H9 (cell line): ENCODE measurements around the gene SPTBN1. TPM values are rescaled to one million over a fixed set of nuclear protein-coding genes. Genes with fewer than 3 reads are reported as not detected.

Experiments
- DNase-seq: peaks from one replicate; pipeline ENCODE4 v3.0.0-alpha.2; 2017
- H2AFZ ChIP-seq: one replicate; pipeline ENCODE4 v1.6.1; 2013; ENCODE audit warnings: mild to moderate bottlenecking, low read length, control low read depth, moderate library complexity
- H2AK5ac ChIP-seq: 2 replicates; pipeline ENCODE4 v1.6.1; 2013; ENCODE audit warnings: low read length, control low read depth, mixed read lengths; ENCODE audit not compliant: insufficient read length
- H2BK120ac ChIP-seq: one replicate; pipeline ENCODE4 v1.6.1; 2013; ENCODE audit warnings: low read depth, mild to moderate bottlenecking, low read length, control low read depth, inconsistent platforms; ENCODE audit not compliant: poor library complexity, severe bottlenecking
- H2BK12ac ChIP-seq: 2 replicates; pipeline ENCODE4 v1.6.1; 2013; ENCODE audit warnings: low read length, control low read depth, mixed read lengths, low read depth; ENCODE audit not compliant: insufficient read length
- H2BK15ac ChIP-seq: 2 replicates; pipeline ENCODE4 v1.6.1; 2013; ENCODE audit warnings: low read depth, low read length, control low read depth
- H2BK20ac ChIP-seq: one replicate; pipeline ENCODE4 v1.6.1; 2013; ENCODE audit warnings: low read depth, mild to moderate bottlenecking, low read length, control low read depth, inconsistent platforms; ENCODE audit not compliant: poor library complexity, severe bottlenecking
- H2BK5ac ChIP-seq: 2 replicates; pipeline ENCODE4 v1.6.1; 2013; ENCODE audit warnings: low read length, control low read depth, mixed read lengths; ENCODE audit not compliant: insufficient read length
- H3K14ac ChIP-seq: 2 replicates; pipeline ENCODE4 v1.6.1; 2013; ENCODE audit warnings: low read length, control low read depth; ENCODE audit not compliant: insufficient read depth
- H3K18ac ChIP-seq: 2 replicates; pipeline ENCODE4 v1.6.1; 2013; ENCODE audit warnings: low read depth, mild to moderate bottlenecking, mixed read lengths, low read length, control low read depth; ENCODE audit not compliant: insufficient read length
- H3K23ac ChIP-seq: 2 replicates; pipeline ENCODE4 v1.6.1; 2013; ENCODE audit warnings: low read length, control low read depth, mixed read lengths, low read depth; ENCODE audit not compliant: insufficient read length
- H3K23me2 ChIP-seq: 2 replicates; pipeline ENCODE4 v1.6.1; 2013; ENCODE audit warnings: low read depth, mild to moderate bottlenecking, mixed read lengths, low read length, control low read depth; ENCODE audit not compliant: insufficient read length, poor library complexity, severe bottlenecking
- H3K27ac ChIP-seq: 2 replicates; pipeline ENCODE4 v1.5.1; 2013; ENCODE audit warnings: low read length, control low read depth, mixed read lengths, low read depth; ENCODE audit not compliant: insufficient read length
- H3K27me3 ChIP-seq: 2 replicates; pipeline ENCODE4 v1.6.1; 2013; ENCODE audit warnings: low read length, control low read depth, inconsistent platforms; ENCODE audit not compliant: insufficient read depth
- H3K4ac ChIP-seq: 2 replicates; pipeline ENCODE4 v1.6.1; 2013; ENCODE audit warnings: low read depth, mild to moderate bottlenecking, control low read depth, inconsistent platforms, low read length, moderate library complexity
- H3K4me1 ChIP-seq: 2 replicates; pipeline ENCODE4 v1.6.1; 2013; ENCODE audit warnings: low read length, control low read depth, inconsistent platforms; ENCODE audit not compliant: insufficient read depth
- H3K4me2 ChIP-seq: 2 replicates; pipeline ENCODE4 v1.6.1; 2013; ENCODE audit warnings: low read length, control low read depth, mixed read lengths; ENCODE audit not compliant: insufficient read length, insufficient read depth
- H3K56ac ChIP-seq: 2 replicates; pipeline ENCODE4 v1.6.1; 2013; ENCODE audit warnings: low read depth, mild to moderate bottlenecking, mixed read lengths, low read length, control low read depth; ENCODE audit not compliant: insufficient read length
- H3K79me1 ChIP-seq: 2 replicates; pipeline ENCODE4 v1.6.1; 2013; ENCODE audit warnings: low read depth, mild to moderate bottlenecking, moderate library complexity, low read length, control low read depth, inconsistent platforms; ENCODE audit not compliant: insufficient read depth, poor library complexity, severe bottlenecking
- H3K79me2 ChIP-seq: 2 replicates; pipeline ENCODE4 v1.6.1; 2013; ENCODE audit warnings: low read length, control low read depth, inconsistent platforms; ENCODE audit not compliant: insufficient read depth
- H3K9ac ChIP-seq: 2 replicates; pipeline ENCODE4 v1.6.1; 2013; ENCODE audit warnings: low read length, control low read depth, mixed read lengths; ENCODE audit not compliant: insufficient read length; ENCODE audit errors: extremely low read depth
- H3K9me3 ChIP-seq: one replicate; pipeline ENCODE4 v1.6.1; 2013; ENCODE audit warnings: low read depth, low read length, inconsistent platforms; ENCODE audit not compliant: control insufficient read depth
- H3T11ph ChIP-seq: one replicate; pipeline ENCODE4 v1.6.1; 2013; ENCODE audit warnings: mild to moderate bottlenecking, low read length, control low read depth, inconsistent platforms
- H4K20me1 ChIP-seq: one replicate; pipeline ENCODE4 v1.6.1; 2013; ENCODE audit not compliant: control insufficient read depth, insufficient read length, insufficient read depth
- H4K5ac ChIP-seq: 2 replicates; pipeline ENCODE4 v1.6.1; 2013; ENCODE audit warnings: low read depth, mild to moderate bottlenecking, mixed read lengths, low read length, control low read depth; ENCODE audit not compliant: insufficient read length
- H4K8ac ChIP-seq: replicated peaks from 2 replicates; pipeline ENCODE4 v1.6.1; 2013; ENCODE audit warnings: low read length, control low read depth, mixed read lengths, low read depth; ENCODE audit not compliant: insufficient read length
- H4K91ac ChIP-seq: 2 replicates; pipeline ENCODE4 v1.6.1; 2013; ENCODE audit warnings: low read depth, mild to moderate bottlenecking, moderate library complexity, mixed read lengths, low read length, control low read depth; ENCODE audit not compliant: insufficient read length
- H3K27ac Mint-ChIP-seq, 3 experiments: 2 replicates in 2 of 3; 3 replicates in 1 of 3; pipeline ENCODE4 v1.8.0; 2020 to 2021; ENCODE audit warnings: mixed read lengths in 3 of 3, mild to moderate bottlenecking in 1 of 3, moderate library complexity in 1 of 3
- H3K27me3 Mint-ChIP-seq: 2 replicates; pipeline ENCODE4 v1.8.0; 2021; ENCODE audit warnings: low read depth, mild to moderate bottlenecking, moderate library complexity, mixed read lengths
- H3K36me3 Mint-ChIP-seq, 3 experiments: 2 replicates in 2 of 3; 3 replicates in 1 of 3; pipeline ENCODE4 v1.8.0; 2020 to 2021; ENCODE audit warnings: low read depth in 3 of 3, mixed read lengths in 3 of 3; ENCODE audit not compliant: insufficient read depth in 1 of 3
- H3K4me1 Mint-ChIP-seq, 2 experiments: 2 replicates each; pipeline ENCODE4 v1.8.0; 2020; ENCODE audit warnings: mixed read lengths in 2 of 2
- H3K4me3 Mint-ChIP-seq, 2 experiments: 2 replicates in 1 of 2; 3 replicates in 1 of 2; pipeline ENCODE4 v1.8.0; 2020 to 2021; ENCODE audit warnings: mild to moderate bottlenecking in 2 of 2, mixed read lengths in 2 of 2, moderate library complexity in 1 of 2
- H3K9me3 Mint-ChIP-seq, 2 experiments: 2 replicates in 1 of 2; 3 replicates in 1 of 2; pipeline ENCODE4 v1.8.0; 2020; ENCODE audit warnings: mild to moderate bottlenecking in 2 of 2, mixed read lengths in 2 of 2, moderate library complexity in 1 of 2
- WGBS: extraction: QIAGEN DNeasy Blood & Tissue Kit; methylation state at CpG from one replicate; pipeline ENCODE4 v1.1.7; 2013; ENCODE audit warnings: missing lambda C conversion rate, low lambda C conversion rate, mixed read lengths; ENCODE audit not compliant: insufficient read length; ENCODE audit errors: extremely low coverage; 5-methylcytosine and 5-hydroxymethylcytosine counted together
- total RNA-seq: library from RNA; stranded (reverse); gene quantifications from 2 replicates; pipeline ENCODE4 v1.2.1, GENCODE V29; 2021
- TF ChIP-seq, protein P1 (sequence below): fragments of 200-600 bp; sonication (generic); conservative IDR thresholded peaks from 3 replicates; pipeline ENCODE4 v1.8.0; 2021; ENCODE audit warnings: antibody characterized with exemption, mild to moderate bottlenecking

The SPTBN1 gene
- total RNA-seq, 1 experiment from 2014 or later = 164 TPM

DNA sequence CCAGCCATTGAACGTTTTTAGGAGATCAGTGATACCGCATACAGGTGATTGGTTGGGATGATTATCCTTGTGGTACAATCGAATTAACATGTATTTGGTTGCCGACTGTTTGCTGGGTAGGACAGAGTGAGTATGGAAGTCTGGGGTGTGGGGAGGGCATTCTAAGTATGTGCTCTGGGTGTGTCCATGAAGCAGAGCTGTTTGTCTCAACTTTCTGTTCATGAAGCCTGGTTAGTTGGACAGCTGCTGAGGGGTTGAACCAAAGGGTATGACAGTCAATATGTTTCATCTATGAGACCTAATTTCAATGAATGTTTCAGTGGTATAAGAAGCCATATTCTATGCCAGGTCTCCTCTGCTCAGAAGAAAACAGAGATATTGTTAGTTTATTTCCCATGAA is 21.9 kb upstream of the SPTBN1 start:
- no peak overlapping the region for H3K23ac ChIP-seq

More for the DNA sequence above, 21.9 kb upstream of the SPTBN1 start:
- Histone ChIP-seq H2BK12ac (no peak overlapping the region), H2AK5ac (no peak overlapping the region), H3T11ph (no peak overlapping the region), H3K27ac (no peak overlapping the region), H3K9me3 (no peaks in the 10 kb centered on the region), H3K56ac (no peak overlapping the region), H3K4ac (no peak overlapping the region), H3K9ac (no peak overlapping the region), H3K27me3 (no peaks in the 10 kb centered on the region), H3K79me1 (no peaks in the 10 kb centered on the region), H4K20me1 (no peaks in the 10 kb centered on the region), H4K5ac (no peak overlapping the region), H2BK20ac (no peak overlapping the region), H3K23me2 (no peaks in the 10 kb centered on the region), H2BK120ac (no peak overlapping the region), H3K14ac (no peak overlapping the region), H2BK5ac (no peak overlapping the region), H2AFZ (no peak overlapping the region), H3K79me2 (no peaks in the 10 kb centered on the region), H4K8ac (no peak overlapping the region), H3K18ac (no peak overlapping the region), H3K4me2 (no peak overlapping the region), H3K4me1 (no peaks in the 10 kb centered on the region), H4K91ac (no peak overlapping the region), H2BK15ac (no peak overlapping the region)
- Mint-ChIP-seq H3K36me3 (no peaks in the 10 kb centered on the region), H3K9me3 (no peaks in the 10 kb centered on the region), H3K27ac (no peak overlapping the region), H3K4me1 (peaks cover 5 to 7% of the 10 kb centered on the region in 2 experiments), H3K4me3 (no peak overlapping the region), H3K27me3 (no peaks in the 10 kb centered on the region)
- TF ChIP-seq, protein P1, sequence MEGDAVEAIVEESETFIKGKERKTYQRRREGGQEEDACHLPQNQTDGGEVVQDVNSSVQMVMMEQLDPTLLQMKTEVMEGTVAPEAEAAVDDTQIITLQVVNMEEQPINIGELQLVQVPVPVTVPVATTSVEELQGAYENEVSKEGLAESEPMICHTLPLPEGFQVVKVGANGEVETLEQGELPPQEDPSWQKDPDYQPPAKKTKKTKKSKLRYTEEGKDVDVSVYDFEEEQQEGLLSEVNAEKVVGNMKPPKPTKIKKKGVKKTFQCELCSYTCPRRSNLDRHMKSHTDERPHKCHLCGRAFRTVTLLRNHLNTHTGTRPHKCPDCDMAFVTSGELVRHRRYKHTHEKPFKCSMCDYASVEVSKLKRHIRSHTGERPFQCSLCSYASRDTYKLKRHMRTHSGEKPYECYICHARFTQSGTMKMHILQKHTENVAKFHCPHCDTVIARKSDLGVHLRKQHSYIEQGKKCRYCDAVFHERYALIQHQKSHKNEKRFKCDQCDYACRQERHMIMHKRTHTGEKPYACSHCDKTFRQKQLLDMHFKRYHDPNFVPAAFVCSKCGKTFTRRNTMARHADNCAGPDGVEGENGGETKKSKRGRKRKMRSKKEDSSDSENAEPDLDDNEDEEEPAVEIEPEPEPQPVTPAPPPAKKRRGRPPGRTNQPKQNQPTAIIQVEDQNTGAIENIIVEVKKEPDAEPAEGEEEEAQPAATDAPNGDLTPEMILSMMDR = no peak
- no CpG with 5 or more reads among the region's 4 CpGs for WGBS
- no peak for DNase-seq
